LNCaP clone FGC (cell line): ENCODE data around the gene MKLN1.

Experiments used
- DNase-seq: peaks from one replicate; pipeline ENCODE4 v3.0.0-alpha.2; 2011; ENCODE audit warnings: low read depth
- H3K4me3 ChIP-seq: 2 replicates; pipeline ENCODE4 v1.5.1; 2011; ENCODE audit warnings: mild to moderate bottlenecking, low read depth, low read length, control low read depth
- TF ChIP-seq, protein P1 (sequence below): IDR thresholded peaks from 2 replicates; pipeline ENCODE4 v1.5.1; 2012; ENCODE audit warnings: mild to moderate bottlenecking; ENCODE audit not compliant: control insufficient read depth, insufficient read depth; ENCODE audit errors: extremely low read depth

Gene MKLN1

DNA sequence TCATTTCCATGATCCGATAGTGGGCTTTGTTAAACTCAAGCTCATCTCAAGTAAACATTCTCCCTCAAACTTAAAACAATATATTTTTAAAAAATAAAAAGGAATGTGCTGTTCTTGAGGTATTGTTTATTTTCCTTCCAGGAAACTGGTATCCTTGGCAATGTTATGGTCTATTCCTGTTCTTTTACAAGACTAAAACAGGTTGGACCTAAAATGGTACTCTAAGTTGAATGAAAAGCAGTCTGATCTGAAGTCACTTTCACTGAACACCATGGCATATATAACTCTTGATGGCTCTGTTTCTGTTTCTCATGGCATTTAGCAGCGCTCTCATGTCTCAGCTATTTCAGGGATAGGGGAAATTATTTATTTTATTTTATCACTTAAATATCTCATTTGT is 158.7 kb downstream of the MKLN1 start:
- DNase-seq = peak; percentile 46
- TF ChIP-seq, protein P1, sequence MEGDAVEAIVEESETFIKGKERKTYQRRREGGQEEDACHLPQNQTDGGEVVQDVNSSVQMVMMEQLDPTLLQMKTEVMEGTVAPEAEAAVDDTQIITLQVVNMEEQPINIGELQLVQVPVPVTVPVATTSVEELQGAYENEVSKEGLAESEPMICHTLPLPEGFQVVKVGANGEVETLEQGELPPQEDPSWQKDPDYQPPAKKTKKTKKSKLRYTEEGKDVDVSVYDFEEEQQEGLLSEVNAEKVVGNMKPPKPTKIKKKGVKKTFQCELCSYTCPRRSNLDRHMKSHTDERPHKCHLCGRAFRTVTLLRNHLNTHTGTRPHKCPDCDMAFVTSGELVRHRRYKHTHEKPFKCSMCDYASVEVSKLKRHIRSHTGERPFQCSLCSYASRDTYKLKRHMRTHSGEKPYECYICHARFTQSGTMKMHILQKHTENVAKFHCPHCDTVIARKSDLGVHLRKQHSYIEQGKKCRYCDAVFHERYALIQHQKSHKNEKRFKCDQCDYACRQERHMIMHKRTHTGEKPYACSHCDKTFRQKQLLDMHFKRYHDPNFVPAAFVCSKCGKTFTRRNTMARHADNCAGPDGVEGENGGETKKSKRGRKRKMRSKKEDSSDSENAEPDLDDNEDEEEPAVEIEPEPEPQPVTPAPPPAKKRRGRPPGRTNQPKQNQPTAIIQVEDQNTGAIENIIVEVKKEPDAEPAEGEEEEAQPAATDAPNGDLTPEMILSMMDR = no peak
- no peak overlapping the region for H3K4me3 ChIP-seq

DNA sequence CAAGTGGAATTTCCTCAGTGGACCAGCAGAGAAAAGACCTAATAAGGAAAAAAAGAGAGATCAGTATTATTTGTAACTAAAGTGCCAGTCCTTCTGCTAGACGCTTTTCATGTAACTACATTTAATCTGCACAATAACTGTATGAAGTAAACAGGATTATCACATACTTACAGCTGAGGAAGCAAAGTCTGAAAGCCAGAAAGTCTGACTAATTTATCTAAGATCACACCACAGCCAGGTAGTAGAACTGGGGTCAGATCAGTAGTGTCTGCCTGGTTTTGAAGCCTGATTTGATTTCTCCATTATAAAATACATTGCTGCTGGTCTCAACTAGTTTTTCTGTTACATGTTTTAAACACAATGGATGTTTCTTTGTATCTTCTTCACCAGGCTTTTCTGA is 159.5 kb downstream of the MKLN1 start:
- TF ChIP-seq, protein P1 = no peak
- DNase-seq = no peak

DNA sequence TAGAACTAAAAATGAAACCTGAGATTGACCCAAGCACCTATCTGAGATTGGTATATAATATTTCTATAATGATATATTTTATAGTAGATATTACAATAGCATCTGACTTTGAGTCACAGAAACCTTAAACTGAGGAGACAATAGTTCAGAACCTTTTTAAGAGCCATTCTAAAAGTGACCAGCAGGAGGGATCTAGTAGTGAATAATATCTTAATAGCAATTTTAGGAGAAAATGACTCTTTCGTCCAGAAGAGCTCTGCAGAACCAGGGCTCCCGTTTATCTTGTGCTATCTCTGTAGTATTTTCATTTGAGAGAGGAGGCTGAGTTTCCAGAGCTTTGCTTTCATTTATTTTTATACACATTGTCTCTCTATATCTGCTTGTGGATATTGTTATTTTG is 160.7 kb downstream of the MKLN1 start:
- TF ChIP-seq, protein P1 = no peak; the same call in 1 of the 2 replicates
- DNase-seq = no peak

More for the DNA sequence above, 159.5 kb downstream of the MKLN1 start:
- no peak overlapping the region for H3K4me3 ChIP-seq

DNA sequence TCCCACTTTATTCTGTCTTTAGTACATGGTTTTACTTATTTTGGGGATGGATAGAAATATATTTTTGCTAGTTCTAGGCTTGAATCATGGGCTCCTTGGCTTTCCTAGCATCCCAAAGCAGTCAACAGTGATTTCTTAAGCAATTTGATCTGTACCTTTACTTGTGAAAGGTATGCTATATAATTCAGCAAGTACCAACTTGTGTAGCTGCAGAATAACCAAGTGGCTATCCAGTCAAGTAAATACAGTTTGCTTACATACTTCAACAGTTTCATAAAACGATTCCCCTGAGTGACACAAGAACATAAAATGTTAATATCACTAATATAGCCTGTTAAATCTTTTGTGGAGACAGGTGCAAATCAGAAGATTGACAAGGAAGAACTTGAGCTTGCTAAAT is 161.5 kb downstream of the MKLN1 start:
- no peak for DNase-seq
- no peak overlapping the region for H3K4me3 ChIP-seq
- TF ChIP-seq, protein P1 = no peak

More for the DNA sequence above, 160.7 kb downstream of the MKLN1 start:
- H3K4me3 ChIP-seq = no peak overlapping the region

DNA sequence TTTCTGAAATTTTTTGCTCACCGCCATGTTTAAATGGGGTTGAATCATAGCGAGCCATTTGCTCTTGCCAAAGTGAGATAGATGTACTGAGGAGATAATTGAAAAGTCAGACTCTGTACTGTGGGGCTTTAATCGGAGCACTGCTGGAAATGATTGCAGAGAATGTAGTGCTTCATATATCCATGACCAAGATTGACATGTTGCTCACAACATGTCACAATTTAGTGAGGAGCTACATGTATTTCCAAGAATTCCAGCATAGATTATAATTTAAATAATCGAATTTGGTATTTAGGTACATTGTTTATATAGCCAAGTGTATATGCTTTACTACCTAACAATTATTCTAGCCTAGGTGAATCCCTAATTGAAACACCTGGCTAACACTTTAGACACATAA is 162.2 kb downstream of the MKLN1 start:
- DNase-seq = no peak
- TF ChIP-seq, protein P1 = no peak
- no peak overlapping the region for H3K4me3 ChIP-seq

DNA sequence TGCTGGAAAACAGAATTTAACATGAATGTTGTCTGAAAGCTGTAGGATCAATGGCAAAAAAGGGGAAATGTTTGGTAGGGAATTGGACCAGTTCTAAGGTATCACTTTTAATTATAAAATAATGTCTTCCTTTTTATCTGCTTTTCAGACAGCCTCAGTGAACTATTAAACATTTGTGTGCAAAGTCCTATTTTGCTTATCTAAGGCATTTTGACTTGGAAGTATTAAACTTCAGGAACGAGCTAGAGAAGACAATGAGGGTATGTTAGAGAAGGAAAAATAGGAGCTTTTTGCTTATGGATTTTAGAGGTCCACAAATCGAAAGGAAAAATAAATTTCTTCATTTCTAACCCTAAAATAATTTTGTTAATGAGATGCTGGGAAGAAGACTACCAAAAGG is 165.4 kb downstream of the MKLN1 start:
- H3K4me3 ChIP-seq = no peak overlapping the region
- no peak for DNase-seq
- TF ChIP-seq, protein P1 = no peak

DNA sequence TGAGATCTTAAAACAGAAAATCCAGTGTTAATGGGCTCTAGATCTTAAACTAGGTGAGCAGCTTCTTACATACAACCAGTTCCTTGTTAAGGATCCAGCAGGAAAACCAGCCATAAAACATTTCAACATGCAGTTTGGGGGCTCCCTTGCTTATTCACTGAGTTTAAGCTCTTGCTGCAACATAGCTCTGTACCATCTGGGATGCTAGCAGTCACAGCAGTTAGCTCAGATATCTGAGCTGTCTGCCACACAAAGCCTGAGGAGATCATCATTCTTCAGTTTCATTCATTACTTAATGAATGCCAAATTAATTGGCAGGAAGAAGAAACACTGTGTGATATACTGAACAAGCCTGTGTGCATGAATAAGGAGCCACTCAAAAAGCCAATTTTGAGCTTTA is 165.9 kb downstream of the MKLN1 start:
- no peak for DNase-seq
- H3K4me3 ChIP-seq = no peak overlapping the region
- TF ChIP-seq, protein P1 = no peak
